K562 (cell line): Measurements from ENCODE around the gene ANXA3. TPM values are rescaled to one million over a fixed set of nuclear protein-coding genes. Genes with fewer than 3 reads are reported as not detected.
A peak's percentile ranks its signal among the peaks of the same experiment; 100 is the strongest.

Experiments used
- BRD9 ChIP-seq: fragments of 450-650 bp; IDR thresholded peaks from 2 replicates; pipeline ENCODE4 v1.6.1; 2018; ENCODE audit warnings: low read depth; ENCODE audit not compliant: partially characterized antibody
- CHD2 ChIP-seq: IDR thresholded peaks from 2 replicates; pipeline ENCODE4 v1.6.1; 2011; ENCODE audit warnings: low read depth, low read length
- ESRRA ChIP-seq: fragments of 450-650 bp; IDR thresholded peaks from 2 replicates; pipeline ENCODE4 v1.6.1; 2014; ENCODE audit warnings: low read depth, mild to moderate bottlenecking, moderate library complexity, borderline replicate concordance
- MYNN ChIP-seq, 2 experiments: sonication (generic); formaldehyde crosslinking in 1 of 2; IDR thresholded peaks; 2 replicates each; pipeline versions ENCODE4 v1.5.0 to v1.6.1; 2016 to 2020; ENCODE audit warnings: antibody characterized with exemption in 1 of 2, missing genetic modification reagents in 1 of 2
- NONO ChIP-seq, 2 experiments: fragments of 200-400 bp in 1 of 2; fragments of 450-650 bp in 1 of 2; formaldehyde crosslinking in 1 of 2; IDR thresholded peaks; 2 replicates each; pipeline ENCODE4 v1.6.1; 2017; ENCODE audit warnings: low read depth in 2 of 2, mild to moderate bottlenecking in 2 of 2, moderate library complexity in 2 of 2, low read length in 1 of 2
- PPARD ChIP-seq: fragments of 250-450 bp; sonication (Bioruptor Pico); IDR thresholded peaks from 2 replicates; pipeline ENCODE4 v1.8.0; 2022; ENCODE audit warnings: inconsistent platforms, mild to moderate bottlenecking, moderate library complexity
- TAF7 ChIP-seq: fragments of 450-650 bp; IDR thresholded peaks from 2 replicates; pipeline ENCODE4 v1.6.1; 2016; ENCODE audit warnings: missing genetic modification characterization, missing compliant biosample characterization
- USF2 ChIP-seq: sonication (generic); formaldehyde crosslinking; IDR thresholded peaks from 2 replicates; pipeline ENCODE4 v1.5.0; 2020; ENCODE audit warnings: missing genetic modification reagents
- ZBTB11 ChIP-seq, 3 experiments: fragments of 200-800 bp in 1 of 3; fragments of 250-450 bp in 1 of 3; fragments of 450-650 bp in 1 of 3; sonication (Bioruptor Pico) in 1 of 3; sonication (Bioruptor generic) in 1 of 3; formaldehyde crosslinking in 1 of 3; IDR thresholded peaks; 2 replicates each; pipeline versions ENCODE4 v1.6.1 to v1.8.0; 2016 to 2022; ENCODE audit warnings: mild to moderate bottlenecking in 2 of 3, missing genetic modification characterization in 2 of 3, missing compliant biosample characterization in 1 of 3, moderate library complexity in 1 of 3
- ZEB2 ChIP-seq: fragments of 450-650 bp; IDR thresholded peaks from 2 replicates; pipeline ENCODE4 v1.6.1; 2016
- ZNF384 ChIP-seq: IDR thresholded peaks from 2 replicates; pipeline ENCODE4 v1.6.1; 2012; ENCODE audit warnings: low read depth, low read length, improper control_type of control experiment
- ZNF445 ChIP-seq: fragments of 250-450 bp; sonication (Bioruptor Pico); IDR thresholded peaks from 2 replicates; pipeline ENCODE4 v1.4.0; 2020; ENCODE audit warnings: low read depth, mild to moderate bottlenecking, moderate library complexity
- ZNF76 ChIP-seq: fragments of 250-450 bp; sonication (Bioruptor Pico); IDR thresholded peaks from 2 replicates; pipeline ENCODE4 v1.4.0; 2020; ENCODE audit warnings: mild to moderate bottlenecking, moderate library complexity, borderline replicate concordance
- ZNF785 ChIP-seq: fragments of 250-450 bp; sonication (Bioruptor Pico); IDR thresholded peaks from 2 replicates; pipeline ENCODE4 v1.4.0; 2020; ENCODE audit warnings: mild to moderate bottlenecking
- ZSCAN29 ChIP-seq: fragments of 450-650 bp; IDR thresholded peaks from 2 replicates; pipeline ENCODE4 v1.6.1; 2017
- polyA plus RNA-seq, 8 experiments: library from polyadenylated mRNA; depleted of rRNA in 4 of 8; stranded (reverse) in 5 of 8; unstranded in 3 of 8; fragments of >200 nt; fragmentation: Nextera tagmentation in 2 of 8; fragmentation: Illumina TruSeq in 1 of 8; extraction: Ambion mirVana in 2 of 8; extraction: Trizol in 1 of 8; gene quantifications; 2 replicates each; pipeline versions ENCODE4 v1.2.1 to v1.2.3, GENCODE V29; 2011 to 2014; ENCODE audit warnings: inconsistent platforms in 1 of 8, missing spikeins in 1 of 8
- total RNA-seq, 7 experiments: library from RNA; depleted of rRNA in 6 of 7; stranded (reverse); fragments of >200 nt in 6 of 7; fragmentation: Illumina TruSeq in 2 of 7; extraction: Trizol in 2 of 7; gene quantifications; 2 replicates each; pipeline versions ENCODE4 v1.2.1 to v1.2.3, GENCODE V29; 2011 to 2021; ENCODE audit warnings: low replicate concordance in 1 of 7
- TF ChIP-seq, protein P1 (sequence below): IDR thresholded peaks from 2 replicates; pipeline ENCODE4 v1.6.1; 2016; ENCODE audit warnings: missing genetic modification characterization, missing compliant biosample characterization
- TF ChIP-seq, protein P2 (sequence below): sonication (generic); formaldehyde crosslinking; IDR thresholded peaks from 2 replicates; pipeline ENCODE4 v1.4.0; 2020; ENCODE audit warnings: mild to moderate bottlenecking, missing genetic modification reagents
- TF ChIP-seq, protein P3 (sequence below): fragments of 450-650 bp; IDR thresholded peaks from 2 replicates; pipeline ENCODE4 v1.6.1; 2016; ENCODE audit warnings: missing biosample characterization, missing genetic modification characterization

The ANXA3 gene
- total and polyA plus RNA-seq, 9 of the 15 experiments (the other 6 are each of a cell fraction or from before 2014, with no cell fraction given) = 6.3 to 15.5 (median 9.8) TPM

- 0 out of 6 replicates have a peak, but pooled peaks of 1 of the 3 experiments have one; percentile 18 for TF ChIP-seq ZBTB11 (CRISPR knock-in tag; IDR thresholded peaks at IDR 0.05)
- no peak for TF ChIP-seq ESRRA
- no peak for TF ChIP-seq TAF7 (tag)
- no peak for TF ChIP-seq ZNF785 (CRISPR knock-in tag)
- no peak for TF ChIP-seq USF2 (CRISPR knock-in tag)
- no peak for TF ChIP-seq ZNF384
- no peak for TF ChIP-seq CHD2
- no peak for TF ChIP-seq ZSCAN29
- TF ChIP-seq PPARD (CRISPR knock-in tag) = no peak
- peak; percentile 69 for TF ChIP-seq MYNN (IDR thresholded peaks at IDR 0.05)
- no peak for TF ChIP-seq MYNN (CRISPR knock-in tag; IDR thresholded peaks at IDR 0.05)
- peak; percentile 30; the same call in 1 of the 2 replicates for TF ChIP-seq ZEB2
- TF ChIP-seq NONO (IDR thresholded peaks at IDR 0.05; ENCODE audit: low read depth in 2 of 2, low read length in 1 of 2) = no peak
- TF ChIP-seq, protein P1, sequence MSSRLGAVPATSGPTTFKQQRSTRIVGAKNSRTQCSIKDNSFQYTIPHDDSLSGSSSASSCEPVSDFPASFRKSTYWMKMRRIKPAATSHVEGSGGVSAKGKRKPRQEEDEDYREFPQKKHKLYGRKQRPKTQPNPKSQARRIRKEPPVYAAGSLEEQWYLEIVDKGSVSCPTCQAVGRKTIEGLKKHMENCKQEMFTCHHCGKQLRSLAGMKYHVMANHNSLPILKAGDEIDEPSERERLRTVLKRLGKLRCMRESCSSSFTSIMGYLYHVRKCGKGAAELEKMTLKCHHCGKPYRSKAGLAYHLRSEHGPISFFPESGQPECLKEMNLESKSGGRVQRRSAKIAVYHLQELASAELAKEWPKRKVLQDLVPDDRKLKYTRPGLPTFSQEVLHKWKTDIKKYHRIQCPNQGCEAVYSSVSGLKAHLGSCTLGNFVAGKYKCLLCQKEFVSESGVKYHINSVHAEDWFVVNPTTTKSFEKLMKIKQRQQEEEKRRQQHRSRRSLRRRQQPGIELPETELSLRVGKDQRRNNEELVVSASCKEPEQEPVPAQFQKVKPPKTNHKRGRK (tag) = no peak
- TF ChIP-seq, protein P2, sequence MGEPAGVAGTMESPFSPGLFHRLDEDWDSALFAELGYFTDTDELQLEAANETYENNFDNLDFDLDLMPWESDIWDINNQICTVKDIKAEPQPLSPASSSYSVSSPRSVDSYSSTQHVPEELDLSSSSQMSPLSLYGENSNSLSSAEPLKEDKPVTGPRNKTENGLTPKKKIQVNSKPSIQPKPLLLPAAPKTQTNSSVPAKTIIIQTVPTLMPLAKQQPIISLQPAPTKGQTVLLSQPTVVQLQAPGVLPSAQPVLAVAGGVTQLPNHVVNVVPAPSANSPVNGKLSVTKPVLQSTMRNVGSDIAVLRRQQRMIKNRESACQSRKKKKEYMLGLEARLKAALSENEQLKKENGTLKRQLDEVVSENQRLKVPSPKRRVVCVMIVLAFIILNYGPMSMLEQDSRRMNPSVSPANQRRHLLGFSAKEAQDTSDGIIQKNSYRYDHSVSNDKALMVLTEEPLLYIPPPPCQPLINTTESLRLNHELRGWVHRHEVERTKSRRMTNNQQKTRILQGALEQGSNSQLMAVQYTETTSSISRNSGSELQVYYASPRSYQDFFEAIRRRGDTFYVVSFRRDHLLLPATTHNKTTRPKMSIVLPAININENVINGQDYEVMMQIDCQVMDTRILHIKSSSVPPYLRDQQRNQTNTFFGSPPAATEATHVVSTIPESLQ (CRISPR knock-in tag) = no peak
- TF ChIP-seq, protein P3, sequence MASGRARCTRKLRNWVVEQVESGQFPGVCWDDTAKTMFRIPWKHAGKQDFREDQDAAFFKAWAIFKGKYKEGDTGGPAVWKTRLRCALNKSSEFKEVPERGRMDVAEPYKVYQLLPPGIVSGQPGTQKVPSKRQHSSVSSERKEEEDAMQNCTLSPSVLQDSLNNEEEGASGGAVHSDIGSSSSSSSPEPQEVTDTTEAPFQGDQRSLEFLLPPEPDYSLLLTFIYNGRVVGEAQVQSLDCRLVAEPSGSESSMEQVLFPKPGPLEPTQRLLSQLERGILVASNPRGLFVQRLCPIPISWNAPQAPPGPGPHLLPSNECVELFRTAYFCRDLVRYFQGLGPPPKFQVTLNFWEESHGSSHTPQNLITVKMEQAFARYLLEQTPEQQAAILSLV (tag) = no peak
- TF ChIP-seq BRD9 = no peak
- no peak for TF ChIP-seq ZNF445
- TF ChIP-seq ZNF76 = no peak
These were observed 98.8 kb downstream of the ANXA3 start (continued) for GRCh38 chr4:78650106-78651024.
